Activated naive CD4-positive, alpha-beta T cell treated with Interleukin-2 at 50 U/mL for 16 hours (primary cell): Measurements from ENCODE around the gene CHL1.

ENCODE experiments used
- DNase-seq: peaks from one replicate; pipeline ENCODE4 v3.0.0-alpha.2; 2020

CHL1 gene, protein sequence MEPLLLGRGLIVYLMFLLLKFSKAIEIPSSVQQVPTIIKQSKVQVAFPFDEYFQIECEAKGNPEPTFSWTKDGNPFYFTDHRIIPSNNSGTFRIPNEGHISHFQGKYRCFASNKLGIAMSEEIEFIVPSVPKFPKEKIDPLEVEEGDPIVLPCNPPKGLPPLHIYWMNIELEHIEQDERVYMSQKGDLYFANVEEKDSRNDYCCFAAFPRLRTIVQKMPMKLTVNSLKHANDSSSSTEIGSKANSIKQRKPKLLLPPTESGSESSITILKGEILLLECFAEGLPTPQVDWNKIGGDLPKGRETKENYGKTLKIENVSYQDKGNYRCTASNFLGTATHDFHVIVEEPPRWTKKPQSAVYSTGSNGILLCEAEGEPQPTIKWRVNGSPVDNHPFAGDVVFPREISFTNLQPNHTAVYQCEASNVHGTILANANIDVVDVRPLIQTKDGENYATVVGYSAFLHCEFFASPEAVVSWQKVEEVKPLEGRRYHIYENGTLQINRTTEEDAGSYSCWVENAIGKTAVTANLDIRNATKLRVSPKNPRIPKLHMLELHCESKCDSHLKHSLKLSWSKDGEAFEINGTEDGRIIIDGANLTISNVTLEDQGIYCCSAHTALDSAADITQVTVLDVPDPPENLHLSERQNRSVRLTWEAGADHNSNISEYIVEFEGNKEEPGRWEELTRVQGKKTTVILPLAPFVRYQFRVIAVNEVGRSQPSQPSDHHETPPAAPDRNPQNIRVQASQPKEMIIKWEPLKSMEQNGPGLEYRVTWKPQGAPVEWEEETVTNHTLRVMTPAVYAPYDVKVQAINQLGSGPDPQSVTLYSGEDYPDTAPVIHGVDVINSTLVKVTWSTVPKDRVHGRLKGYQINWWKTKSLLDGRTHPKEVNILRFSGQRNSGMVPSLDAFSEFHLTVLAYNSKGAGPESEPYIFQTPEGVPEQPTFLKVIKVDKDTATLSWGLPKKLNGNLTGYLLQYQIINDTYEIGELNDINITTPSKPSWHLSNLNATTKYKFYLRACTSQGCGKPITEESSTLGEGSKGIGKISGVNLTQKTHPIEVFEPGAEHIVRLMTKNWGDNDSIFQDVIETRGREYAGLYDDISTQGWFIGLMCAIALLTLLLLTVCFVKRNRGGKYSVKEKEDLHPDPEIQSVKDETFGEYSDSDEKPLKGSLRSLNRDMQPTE (N-terminal part only)

DNA sequence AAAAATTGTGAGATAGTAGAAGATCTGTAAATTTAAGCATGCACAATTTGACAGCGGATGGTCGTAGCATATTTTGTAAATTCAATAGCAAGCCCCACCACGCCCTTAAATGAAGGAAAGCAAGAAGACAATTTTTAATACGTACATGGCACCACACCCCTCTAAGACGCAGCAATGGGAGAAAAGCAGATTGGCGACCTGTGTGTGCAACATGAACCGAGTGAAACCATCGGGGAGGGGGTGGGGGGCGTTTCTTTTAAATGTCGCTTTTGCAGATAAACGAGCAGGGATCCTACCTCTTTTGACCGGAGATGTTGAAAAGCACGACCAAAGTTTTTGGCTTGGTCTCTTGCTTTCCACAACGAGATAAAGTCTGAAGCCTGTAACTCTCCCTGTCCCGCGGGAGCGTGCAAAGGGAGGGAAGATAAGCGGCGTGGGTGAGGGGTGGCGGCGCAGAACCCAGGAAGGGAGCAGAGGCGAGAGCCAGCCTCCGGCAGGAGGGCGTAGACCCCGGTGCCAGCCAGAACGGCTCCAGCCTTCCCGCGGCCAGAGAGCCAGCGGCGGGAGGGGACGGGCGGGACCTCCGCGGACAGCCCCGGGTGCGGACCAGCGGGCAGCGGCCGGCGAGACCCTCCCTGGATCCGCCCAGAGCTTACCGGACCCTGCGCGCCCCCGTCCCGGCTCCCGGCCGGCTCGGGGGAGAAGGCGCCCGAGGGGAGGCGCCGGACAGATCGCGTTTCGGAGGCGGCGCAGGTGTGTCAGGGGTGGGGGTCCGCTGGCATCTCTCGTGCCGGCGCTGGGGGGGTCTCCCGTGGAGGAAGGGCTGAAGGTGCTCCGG lies at the start of gene CHL1:
TSS of gene CHL1 (plus strand) at position 453 of the 838 bp plus-strand sequence. CDS start 123,014 bp downstream, outside the sequence.
- DNase-seq, result no peak

DNA sequence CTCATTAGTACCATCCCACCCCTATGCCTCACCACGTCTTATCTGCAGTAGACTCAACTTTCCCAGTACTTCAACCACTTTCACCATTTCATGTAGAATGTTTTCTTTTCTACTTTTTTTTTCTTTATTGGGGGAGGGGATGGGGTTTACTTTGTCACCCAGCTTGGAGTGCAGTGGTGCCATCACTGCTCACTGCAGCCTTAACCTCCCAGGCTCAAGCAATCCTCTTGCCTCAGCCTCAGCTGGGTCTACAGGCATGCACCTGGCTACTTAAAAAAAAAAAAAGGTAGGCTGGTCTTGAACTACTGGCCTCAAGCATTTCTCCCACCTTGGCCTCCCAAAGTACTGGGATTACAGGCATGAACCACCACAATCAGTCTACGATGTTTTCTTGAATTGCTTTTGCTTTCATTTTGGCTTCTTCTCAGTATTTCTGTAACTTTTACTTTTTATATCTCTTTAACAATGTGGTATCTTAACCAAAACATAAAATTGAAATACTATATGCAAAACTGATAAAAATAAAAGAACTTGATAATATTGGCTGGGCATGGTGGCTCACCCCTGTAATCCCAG lies 44.9 kb upstream of the CHL1 start:
- DNase-seq, result no peak

DNA sequence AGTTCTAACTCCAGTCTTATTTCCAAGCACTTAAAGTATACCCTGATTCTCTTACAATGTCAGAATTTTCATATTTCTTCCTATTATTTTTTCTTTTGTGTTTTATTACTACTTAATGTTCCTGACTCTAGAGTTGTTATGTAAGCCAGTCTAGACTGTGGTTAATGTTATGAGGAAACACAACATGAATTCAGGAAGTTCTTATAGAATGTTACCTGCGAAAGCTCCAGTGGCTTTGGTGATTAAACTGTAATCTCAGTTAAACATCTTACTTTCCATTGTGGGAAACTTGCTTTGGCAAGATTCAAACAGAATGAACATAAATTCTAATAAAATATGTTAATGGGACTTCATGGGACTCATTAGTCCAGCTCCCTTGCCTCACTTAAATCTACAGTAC lies 36.6 kb upstream of the CHL1 start:
- no peak for DNase-seq

DNA sequence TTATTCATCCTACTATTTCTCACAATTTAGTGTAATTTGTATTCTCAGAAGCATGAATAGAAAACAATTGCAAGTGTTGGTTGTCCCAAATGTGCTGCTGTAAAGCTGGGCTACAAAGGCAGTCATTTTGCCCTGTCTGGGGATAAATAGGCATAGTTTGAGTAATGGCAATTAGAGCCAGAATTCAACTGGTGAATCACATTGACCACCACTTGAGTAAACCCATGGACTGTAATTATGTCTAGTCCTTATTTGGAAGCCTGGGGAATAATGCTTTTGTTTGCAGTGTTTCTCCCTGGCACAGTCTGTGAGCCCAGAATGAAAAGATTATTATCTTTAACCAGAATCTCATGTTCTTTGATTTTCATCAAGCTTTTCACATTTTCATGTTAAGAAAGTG lies 30.5 kb upstream of the CHL1 start:
- no peak for DNase-seq

DNA sequence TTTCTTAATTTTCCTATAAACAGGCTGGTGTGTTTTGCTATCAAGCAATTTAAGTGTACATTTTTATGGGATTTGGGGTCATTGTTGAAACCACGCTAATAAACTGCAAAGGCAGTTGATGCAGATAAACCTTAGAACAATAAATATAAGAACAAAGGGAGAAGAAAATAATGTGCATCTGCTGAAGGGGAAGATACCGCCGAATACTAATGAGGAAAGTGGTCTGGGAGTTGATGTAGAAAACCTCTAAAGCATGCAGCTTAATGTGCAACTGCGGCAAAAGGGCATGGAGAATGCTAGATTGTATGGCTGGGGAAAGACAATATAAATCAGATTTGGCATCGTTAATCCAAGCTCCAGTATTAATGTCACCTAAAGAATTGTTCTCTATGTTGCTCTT lies 29.8 kb upstream of the CHL1 start:
- no peak for DNase-seq

DNA sequence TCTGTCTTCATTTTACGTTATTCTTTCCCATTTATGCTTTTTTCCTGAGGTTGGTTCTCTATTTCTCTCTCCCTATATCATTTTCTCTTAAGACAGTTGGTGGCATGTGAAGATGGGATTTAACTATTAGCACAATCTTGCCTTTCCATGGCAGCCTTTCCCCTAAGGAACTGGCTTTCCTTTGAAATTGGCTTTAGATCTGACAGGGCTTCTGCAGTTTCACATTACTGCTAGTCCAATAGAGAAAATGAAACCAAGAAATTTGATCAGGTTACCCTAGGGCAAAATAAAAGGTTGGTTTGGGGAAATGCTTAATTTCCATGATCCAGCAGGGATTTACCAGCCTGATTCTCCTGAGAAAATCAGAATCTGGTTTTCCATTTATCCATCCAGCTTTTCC lies 22.7 kb upstream of the CHL1 start:
- DNase-seq, result no peak

DNA sequence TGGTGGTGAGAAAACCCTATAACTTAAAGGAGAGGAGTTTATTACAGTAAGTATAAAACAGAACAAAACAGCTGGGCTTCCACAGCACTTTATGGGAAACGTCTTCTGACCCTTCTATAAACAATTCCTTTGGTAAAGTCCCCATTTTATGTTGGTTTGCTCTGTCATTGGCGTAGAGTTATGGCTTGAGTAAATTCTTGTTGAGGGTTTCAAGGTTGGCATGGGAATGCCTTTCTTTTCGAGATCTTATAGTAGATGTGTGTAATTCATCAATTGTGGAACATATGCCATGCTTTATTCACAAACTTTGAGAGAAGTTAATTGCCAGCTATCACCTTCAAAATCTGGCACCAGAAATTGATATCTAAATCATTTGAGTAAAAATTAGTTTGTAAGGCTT lies 11.6 kb upstream of the CHL1 start:
- no peak for DNase-seq

DNA sequence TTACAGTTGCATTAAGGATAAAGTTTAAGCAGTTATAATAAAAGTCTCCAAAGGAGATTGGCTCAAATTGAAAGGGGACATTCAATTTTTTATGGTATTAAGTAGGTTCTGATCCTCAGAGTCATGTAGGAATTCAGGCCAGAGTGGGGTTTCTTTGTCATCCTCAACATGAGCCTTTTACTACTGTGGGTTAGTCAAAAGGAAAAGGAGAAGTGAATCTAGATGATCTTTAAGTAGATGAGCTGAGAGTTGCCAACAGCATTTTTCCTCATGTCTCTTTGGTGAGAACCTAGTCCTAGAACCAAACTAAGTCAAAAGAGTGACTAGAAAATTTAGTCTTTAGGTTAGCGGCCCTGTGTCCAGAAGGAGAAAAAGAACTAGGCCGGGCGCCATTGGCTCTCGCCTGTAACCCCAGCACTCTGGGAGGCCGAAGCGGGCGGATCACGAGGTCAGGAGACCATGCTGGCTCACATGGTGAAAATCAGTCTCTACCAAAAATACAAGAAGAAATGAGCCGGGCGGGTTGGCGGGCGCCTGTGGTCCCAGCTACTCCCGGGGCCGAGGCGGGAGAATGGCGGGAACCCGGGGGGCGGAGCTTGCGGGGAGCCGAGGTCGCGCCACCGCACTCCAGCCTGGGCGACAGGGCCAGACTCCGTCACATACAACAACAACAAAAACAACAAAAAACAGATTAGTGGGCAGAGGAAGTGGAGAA lies 4.2 kb upstream of the CHL1 start:
- no peak for DNase-seq

DNA sequence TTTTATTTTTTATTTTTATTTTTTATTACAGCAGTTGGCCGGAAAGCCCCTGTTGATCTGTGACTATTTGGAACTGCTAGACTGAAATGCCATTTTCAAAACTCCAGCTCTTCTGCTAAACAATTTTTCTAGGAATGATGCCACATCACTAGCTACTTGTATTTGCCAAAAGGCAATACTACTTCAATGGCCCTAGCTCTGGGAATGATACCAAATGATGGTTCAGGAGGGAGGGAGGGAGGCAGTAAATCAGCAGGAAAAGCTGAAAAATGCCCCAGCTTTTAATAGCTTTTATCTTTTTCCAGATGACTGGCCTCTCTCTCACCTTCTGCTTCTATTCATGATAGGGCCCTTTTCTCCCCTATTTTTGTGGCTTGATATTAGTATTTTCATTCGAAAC lies 2.6 kb upstream of the CHL1 start:
- DNase-seq, result no peak

DNA sequence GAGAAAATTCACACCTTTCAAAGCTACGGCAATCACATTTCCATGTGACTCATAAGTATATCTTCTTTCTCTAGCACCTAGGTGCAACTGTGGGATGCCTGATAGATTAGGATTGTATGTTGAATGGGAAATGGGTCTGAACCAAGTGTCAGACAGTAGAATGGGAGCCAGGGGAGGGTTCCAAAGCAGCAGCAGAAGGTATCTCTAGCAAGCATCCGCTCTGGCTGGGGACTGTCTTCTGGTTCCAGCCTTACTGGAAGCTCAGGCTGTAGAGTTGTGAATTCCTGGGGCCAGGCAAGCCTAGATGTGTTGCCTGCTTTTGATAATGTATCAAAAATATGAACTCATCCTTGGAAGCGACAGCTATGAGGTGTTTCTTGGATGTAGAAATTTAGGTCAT lies 2.1 kb upstream of the CHL1 start:
- no peak for DNase-seq

DNA sequence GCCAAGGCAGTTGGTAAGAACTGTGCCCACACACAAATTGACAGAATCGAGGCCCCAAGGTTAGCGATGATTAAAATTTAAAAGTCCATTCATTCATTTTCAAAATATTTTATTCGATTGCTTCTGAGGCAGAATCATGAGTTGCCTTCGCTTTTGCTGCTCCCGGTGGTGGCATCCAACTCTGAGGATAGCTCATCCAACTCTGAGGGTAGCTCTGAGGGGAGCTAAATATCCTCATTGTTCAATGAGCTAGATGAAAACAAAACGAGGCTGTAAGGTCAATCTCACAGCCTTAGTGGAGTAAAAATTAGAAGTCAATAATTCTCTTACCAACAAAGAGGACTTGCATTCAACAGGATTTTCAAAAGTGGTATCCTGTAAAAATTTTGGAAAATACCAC lies 897 bp upstream of the CHL1 start:
- no peak for DNase-seq

DNA sequence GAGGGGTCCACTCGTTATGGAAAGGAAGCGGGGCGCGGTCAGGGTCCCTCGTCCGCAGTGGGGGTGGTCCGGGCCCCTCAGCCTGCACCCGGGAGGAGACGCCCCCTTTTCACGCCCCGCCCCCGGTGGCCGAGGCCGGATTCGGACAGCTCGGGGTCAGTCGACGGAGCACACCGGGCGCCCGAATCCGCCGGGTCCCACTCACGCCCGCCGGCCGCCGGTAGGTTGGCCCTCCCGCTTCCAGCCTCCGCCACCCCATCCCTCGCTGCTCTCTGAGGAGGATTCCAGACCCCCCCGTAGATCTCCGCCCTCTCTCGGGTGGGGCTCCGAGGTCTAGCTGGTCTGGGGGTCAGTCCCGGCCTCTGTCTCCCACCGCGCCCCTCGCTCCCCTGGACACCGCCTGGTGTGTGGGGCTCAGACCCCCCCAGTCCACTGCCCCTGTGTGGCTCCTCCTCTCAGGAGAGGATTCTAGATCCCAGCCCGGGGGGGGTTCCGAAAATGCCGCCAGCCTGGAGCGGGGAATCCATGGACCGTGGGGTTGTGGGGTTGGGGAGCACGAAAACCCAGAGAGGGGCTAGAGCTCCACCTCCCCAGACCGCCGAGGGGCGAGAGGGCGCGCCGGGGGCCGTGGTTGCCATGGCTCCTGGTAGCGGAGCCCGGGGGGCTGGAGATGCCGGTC lies 725 bp downstream of the CHL1 start:
- no peak for DNase-seq

DNA sequence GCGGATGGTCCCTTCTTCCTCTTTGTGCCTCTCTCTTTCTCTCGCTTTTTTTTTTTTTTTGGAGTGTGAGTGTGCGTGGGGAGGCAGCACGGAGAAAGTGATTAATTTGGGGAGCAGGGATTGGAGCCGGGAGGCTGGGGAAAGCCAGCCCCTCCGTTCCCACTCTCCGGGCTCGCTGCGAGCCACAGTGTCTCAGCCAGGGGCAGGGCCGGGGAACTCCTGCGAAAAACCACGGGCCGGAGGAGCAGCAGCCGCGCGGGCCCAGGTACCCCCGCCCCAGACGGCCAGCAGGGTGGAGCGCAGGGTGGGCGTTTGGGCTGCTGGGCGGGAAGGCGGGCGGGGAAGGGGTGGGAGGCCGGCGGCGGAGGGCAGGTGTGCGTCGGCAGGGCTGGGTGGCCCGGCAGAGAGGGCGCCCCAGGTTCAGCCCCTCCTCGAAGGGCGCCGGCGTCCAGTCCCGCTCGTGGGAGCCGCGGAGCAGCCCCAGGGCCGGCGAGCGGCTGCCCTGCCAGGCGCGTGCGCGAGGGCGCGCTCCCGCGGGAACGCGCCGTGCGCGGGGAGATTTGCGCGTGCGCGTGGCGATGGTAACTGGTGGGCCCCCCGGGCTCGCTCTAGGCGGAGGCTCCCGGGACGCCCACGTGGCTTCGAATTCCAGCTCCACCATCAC lies 1.4 kb downstream of the CHL1 start:
- DNase-seq, result no peak

DNA sequence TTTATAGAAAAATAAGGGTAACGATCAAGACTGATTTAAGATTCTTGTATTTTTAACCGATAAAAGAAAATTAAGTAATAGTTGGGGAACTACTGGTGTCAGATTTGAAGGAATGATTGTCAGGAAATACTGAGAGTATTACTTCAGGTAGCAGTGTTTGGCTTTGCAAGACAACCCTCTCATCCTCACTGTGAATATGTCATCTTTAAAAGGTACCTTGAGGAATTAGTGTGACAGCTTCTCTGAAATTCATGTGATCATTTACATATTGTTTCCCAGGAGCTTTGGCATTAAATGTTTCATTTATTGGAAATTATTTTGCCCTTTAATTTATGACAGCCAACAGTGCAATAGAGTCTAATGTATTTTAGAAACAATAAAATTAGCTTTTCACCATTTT lies 3.3 kb downstream of the CHL1 start:
- no peak for DNase-seq

DNA sequence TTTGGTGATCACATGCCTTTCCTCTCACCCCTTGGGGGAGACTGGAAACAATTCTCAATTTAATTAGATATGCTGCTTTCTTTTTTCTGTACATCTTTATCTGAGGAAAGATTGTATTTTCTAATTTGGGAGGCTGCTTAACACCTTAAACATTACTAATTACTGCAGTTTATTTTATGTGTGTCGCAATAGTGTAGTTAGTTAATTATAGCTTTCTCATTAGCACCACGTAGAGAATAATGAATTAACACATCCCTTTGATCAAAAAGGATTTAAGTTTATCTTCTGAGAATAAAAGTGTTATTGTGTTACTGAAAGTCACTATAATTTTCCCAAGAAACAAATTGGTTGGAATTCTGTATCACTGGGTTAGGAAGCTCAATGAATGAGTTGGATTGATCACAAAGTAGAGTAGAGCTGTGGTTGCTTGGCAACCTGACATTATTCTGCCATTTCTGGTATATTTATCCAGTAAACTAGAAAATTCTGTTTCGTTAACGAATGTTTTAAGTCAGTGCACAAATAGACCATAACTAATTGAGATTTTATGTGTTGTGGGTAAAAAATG lies 4.3 kb downstream of the CHL1 start:
- no peak for DNase-seq

DNA sequence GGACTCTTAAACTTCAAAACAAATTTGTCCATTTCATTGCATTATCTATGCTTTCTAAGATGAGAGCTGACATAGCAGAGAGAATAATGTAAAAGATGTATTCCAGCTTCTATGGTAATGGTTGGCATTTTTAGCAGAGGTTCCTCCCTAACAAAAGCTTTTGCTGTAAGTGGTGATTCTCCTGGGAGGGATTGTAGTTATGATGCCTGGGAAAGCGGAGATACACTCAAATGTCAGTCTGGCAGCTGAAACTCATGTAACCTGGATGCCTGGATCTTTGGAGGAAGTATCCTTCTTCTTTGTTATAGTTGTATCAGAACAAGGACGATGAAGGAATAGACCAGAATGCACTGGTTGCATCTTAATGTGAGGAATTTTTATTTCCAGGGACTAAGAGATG lies 7.5 kb downstream of the CHL1 start:
- DNase-seq, result no peak

DNA sequence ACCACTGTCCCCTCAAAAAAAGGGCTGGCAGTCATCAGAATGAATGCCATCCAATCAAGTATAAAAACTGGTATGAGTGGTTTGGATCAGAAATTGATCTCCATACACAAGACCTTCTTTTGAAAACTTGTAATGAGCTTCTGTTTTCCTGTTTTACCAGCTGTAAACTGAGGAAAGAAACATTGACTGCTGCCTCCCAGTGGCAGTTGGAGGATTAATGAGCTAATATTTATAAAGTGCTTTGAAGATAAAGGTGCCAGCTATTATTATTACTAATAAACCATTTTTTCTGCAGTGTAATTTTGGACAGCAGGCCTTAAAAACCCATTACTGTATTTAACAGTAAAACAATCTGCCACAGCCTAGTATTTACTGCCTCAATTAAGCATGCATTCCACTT lies 11.4 kb downstream of the CHL1 start:
- no peak for DNase-seq

DNA sequence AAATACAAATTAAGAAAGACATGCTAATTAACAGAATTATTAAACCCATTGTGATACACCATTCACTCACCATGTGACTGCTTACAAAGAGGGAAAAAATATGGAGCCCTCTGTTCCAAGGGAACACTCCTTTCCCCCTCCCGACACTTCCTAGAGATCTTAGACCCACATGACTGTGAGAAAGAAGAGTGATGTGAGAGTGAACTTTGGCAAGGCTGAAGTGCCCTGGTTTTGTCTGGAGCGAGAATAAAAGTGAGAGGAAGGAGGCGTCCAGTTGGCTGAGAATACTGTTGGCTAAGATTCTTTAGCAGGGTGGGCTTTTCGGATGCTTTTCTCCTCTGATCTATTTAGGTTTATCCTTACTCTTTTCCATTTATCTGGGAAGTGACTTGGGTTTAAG lies 14.1 kb downstream of the CHL1 start:
- DNase-seq, result no peak

DNA sequence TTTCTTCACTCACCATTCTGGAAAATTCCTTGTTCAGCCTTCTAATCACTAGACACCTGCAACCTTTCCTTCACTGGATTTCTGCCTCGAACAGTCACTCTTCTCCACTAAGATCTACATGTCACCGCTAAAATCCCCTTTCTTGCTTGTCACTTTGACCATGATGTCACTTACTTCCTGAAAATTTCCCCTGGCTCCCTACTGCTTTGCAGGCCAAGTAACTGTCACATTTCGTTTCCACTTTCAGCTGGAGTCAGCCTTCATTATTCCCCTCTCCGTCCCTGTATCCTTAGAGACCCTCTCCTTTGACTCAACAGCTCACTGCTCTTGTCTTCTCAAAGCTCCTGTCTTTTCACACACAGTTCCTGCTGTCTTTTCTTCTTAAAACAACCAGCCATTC lies 15.9 kb downstream of the CHL1 start:
- no peak for DNase-seq
